ENCODE measurements around the gene ASAP2. TPM values are rescaled to one million over a fixed set of nuclear protein-coding genes. Genes with fewer than 3 reads are reported as not detected.

ASAP2 gene
- total RNA-seq, 2 experiments from 2014 or later, result 0.16 TPM; not detected in 1

GRCh38 chr2:9445089-9445488, 238.5 kb downstream of the ASAP2 start:
- Histone ChIP-seq H3K4me1 (ENCODE audit: insufficient read depth, low read length) (no peaks in the 10 kb centered on the region), H3K36me3 (ENCODE audit: insufficient read depth, low read length) (peaks cover 49% of the 10 kb centered on the region), H3K4me3 (ENCODE audit: low read length) (no peak overlapping the region), H3K27ac (ENCODE audit: low read depth in 1 of 2, low read length in 2 of 2) (no peak overlapping the region), H3K27me3 (ENCODE audit: control insufficient read depth in 1 of 2, insufficient read depth in 2 of 2, low read length in 2 of 2) (no peaks in the 10 kb centered on the region), H3K9me3 (ENCODE audit: control insufficient read depth in 1 of 2, insufficient read depth in 1 of 2, low read length in 2 of 2) (no peaks in the 10 kb centered on the region)
- intact Hi-C loops (cut with DNase I, micrococcal nuclease), result no loop called here
- TF ChIP-seq CTCF (IDR thresholded peaks at IDR 0.05), result no peak
- H3K4me3 Mint-ChIP-seq, result no peak overlapping the region
- no peaks in the 10 kb centered on the region for H3K27me3 Mint-ChIP-seq
- peaks cover 68% of the 10 kb centered on the region for H3K36me3 Mint-ChIP-seq (ENCODE audit: low read depth)
- DNase-seq (no peak), ATAC-seq (ENCODE audit: poor library complexity) (no peak)
- no peaks in the 10 kb centered on the region for H3K9me3 Mint-ChIP-seq
- H3K27ac Mint-ChIP-seq, result no peak overlapping the region
- ChIA-PET POLR2A (no interaction called here), CTCF (interaction anchor here (1.2 kb wide), 1 partner anchor 10 kb away, joined by 4 read pairs; no protein-coding TSS in a partner anchor)
- H3K4me1 Mint-ChIP-seq (ENCODE audit: low read depth), result peaks cover 9% of the 10 kb centered on the region

DNA sequence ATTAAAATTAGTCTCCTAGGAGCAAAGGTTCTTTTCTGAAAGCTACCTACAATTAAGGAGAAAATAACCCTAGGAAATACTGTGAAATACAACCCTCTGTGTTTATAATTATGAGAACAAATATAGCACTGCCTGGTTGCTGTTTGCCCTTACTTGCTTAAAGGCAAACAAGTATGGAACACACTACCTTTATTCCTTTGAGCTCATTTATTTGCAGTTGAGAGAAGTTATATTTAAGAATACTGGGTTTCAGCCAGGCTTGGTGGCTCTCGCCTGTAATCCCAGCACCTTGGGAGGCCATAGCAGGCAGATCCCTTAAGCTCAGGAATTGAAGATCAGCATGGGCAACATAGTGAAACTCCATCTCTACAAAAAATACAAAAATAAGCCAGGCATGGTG, 244.6 kb downstream of the ASAP2 start:
- Mint-ChIP-seq H3K27me3 (no peaks in the 10 kb centered on the region), H3K27ac (no peak overlapping the region), H3K36me3 (ENCODE audit: low read depth) (peaks cover 59% of the 10 kb centered on the region), H3K4me1 (ENCODE audit: low read depth) (no peaks in the 10 kb centered on the region), H3K9me3 (no peaks in the 10 kb centered on the region), H3K4me3 (no peak overlapping the region)
- no peak for ATAC-seq (ENCODE audit: poor library complexity)
- H3K27me3 ChIP-seq (ENCODE audit: control insufficient read depth in 1 of 2, insufficient read depth in 2 of 2, low read length in 2 of 2), result no peaks in the 10 kb centered on the region
- POLR2A ChIA-PET, result no interaction called here
- CTCF ChIA-PET, result no interaction called here
- intact Hi-C loops (cut with DNase I, micrococcal nuclease), result no loop called here
- DNase-seq, result no peak
- no peak overlapping the region for H3K4me3 ChIP-seq (ENCODE audit: low read length)
- H3K9me3 ChIP-seq (ENCODE audit: control insufficient read depth in 1 of 2, insufficient read depth in 1 of 2, low read length in 2 of 2), result no peaks in the 10 kb centered on the region
- no peak for TF ChIP-seq CTCF (IDR thresholded peaks at IDR 0.05)
- no peaks in the 10 kb centered on the region for H3K4me1 ChIP-seq (ENCODE audit: insufficient read depth, low read length)
- peaks cover 42% of the 10 kb centered on the region for H3K36me3 ChIP-seq (ENCODE audit: insufficient read depth, low read length)
- no peak overlapping the region for H3K27ac ChIP-seq (ENCODE audit: low read depth in 1 of 2, low read length in 2 of 2)

Other genes starting within 250 kb of the ASAP2 start
- gene MBOAT2, start 203.1 kb upstream of the ASAP2 start, total RNA-seq, result 1 to 10 TPM; 1.9 to 2.0 TPM
- 10 to 100 TPM; 24.4 to 25.0 TPM for gene ITGB1BP1, start 216.7 kb downstream of the ASAP2 start, total RNA-seq
- gene CPSF3, start 216.8 kb downstream of the ASAP2 start, total RNA-seq, result 10 to 100 TPM; 13.2 to 13.8 TPM